GM12878 (cell line): ENCODE results near the gene RAB31. TPM values are rescaled to one million over a fixed set of nuclear protein-coding genes. Genes with fewer than 3 reads are reported as not detected.

ENCODE experiments used
- ATAC-seq: fragments of 200-7000 bp; cut with Tn5 transposase; 3 replicates; pipeline ENCODE4 v1.9.1; 2020; ENCODE audit warnings: mild to moderate bottlenecking, moderate library complexity
- BruUV-seq: library from RNA; stranded (reverse); fragments of 400-500 nt; replicated peaks from 2 replicates; lab custom pipeline; 2021; lab: Mats Ljungman, UMichigan
- CTCF ChIA-PET: fragments of 300-600 bp; sonication (Branson Sonifier 250); formaldehyde crosslinking; extraction: SDS; loops from one replicate; lab custom pipeline; 2021; ENCODE audit warnings: inconsistent platforms; lab: Yijun Ruan, JAX
- POLR2A ChIA-PET: fragments of 350-600 bp; formaldehyde crosslinking; extraction: SDS; loops from one replicate; lab custom pipeline; 2021; ENCODE audit warnings: inconsistent platforms; lab: Charles Lee
- RAD21 ChIA-PET: fragments of 300-600 bp; sonication (Branson Sonifier 250); formaldehyde crosslinking; loops from one replicate; lab custom pipeline; 2023; ENCODE audit warnings: antibody characterized with exemption; ENCODE audit not compliant: unreplicated experiment; lab: Charles Lee
- SMC1A ChIA-PET: fragments of 300-600 bp; sonication (Branson Sonifier 250); formaldehyde crosslinking; loops from one replicate; lab custom pipeline; 2023; ENCODE audit not compliant: unreplicated experiment, uncharacterized antibody; lab: Charles Lee
- DNase-seq: peaks from one replicate; pipeline ENCODE4 v3.0.0-alpha.2; 2011; ENCODE audit warnings: low read depth, low spot score
- FAIRE-seq: peaks from 3 replicates; lab custom pipeline; 2011; peaks lifted over from hg19 to GRCh38; lab: Jason Lieb, UNC
- H2AFZ ChIP-seq: 2 replicates; pipeline ENCODE4 v1.6.0; 2011; ENCODE audit warnings: low read depth, low read length, control low read depth; ENCODE audit not compliant: control insufficient read depth
- H3K27ac ChIP-seq: 2 replicates; pipeline ENCODE4 v1.5.1; 2011; ENCODE audit warnings: control low read depth; ENCODE audit not compliant: control insufficient read depth, insufficient read depth
- H3K27me3 ChIP-seq, 2 experiments: replicated peaks in 1 of 2; 2 replicates each; pipeline versions ENCODE4 v1.6.0 to v1.6.1; 2011; ENCODE audit warnings: low read length in 1 of 2; ENCODE audit not compliant: control insufficient read depth in 2 of 2, insufficient read depth in 2 of 2
- H3K36me3 ChIP-seq, 2 experiments: 2 replicates each; pipeline ENCODE4 v1.5.1; 2011; ENCODE audit warnings: low read length in 1 of 2; ENCODE audit not compliant: control insufficient read depth in 2 of 2, insufficient read depth in 2 of 2
- H3K4me1 ChIP-seq: 2 replicates; pipeline ENCODE4 v1.6.1; 2011; ENCODE audit warnings: mild to moderate bottlenecking, low read length, moderate library complexity, mixed read lengths; ENCODE audit not compliant: control insufficient read depth, insufficient read depth
- H3K4me2 ChIP-seq: 2 replicates; pipeline ENCODE4 v1.6.0; 2011; ENCODE audit warnings: control low read depth; ENCODE audit not compliant: control insufficient read depth, insufficient read depth
- H3K4me3 ChIP-seq: fragments of 200-600 bp; sonication (generic); 2 replicates; pipeline ENCODE4 v1.5.1; 2016
- H3K79me2 ChIP-seq: 2 replicates; pipeline ENCODE4 v1.6.0; 2011; ENCODE audit warnings: low read length; ENCODE audit not compliant: control insufficient read depth, insufficient read depth
- H3K9ac ChIP-seq: 2 replicates; pipeline ENCODE4 v1.8.0; 2011; ENCODE audit warnings: low read length, control low read depth, mixed read lengths; ENCODE audit not compliant: control insufficient read depth, insufficient read depth
- H3K9me3 ChIP-seq: replicated peaks from 3 replicates; pipeline ENCODE4 v1.5.1; 2011; ENCODE audit warnings: mild to moderate bottlenecking, low read length; ENCODE audit not compliant: control insufficient read depth, insufficient read depth
- H4K20me1 ChIP-seq: 2 replicates; pipeline ENCODE4 v1.6.0; 2011; ENCODE audit not compliant: control insufficient read depth, insufficient read depth
- CHD2 ChIP-seq: IDR thresholded peaks from 2 replicates; pipeline ENCODE4 v1.6.1; 2011; ENCODE audit warnings: low read depth, low read length, improper control_type of control experiment, borderline replicate concordance
- POLR2A ChIP-seq: IDR thresholded peaks from 2 replicates; pipeline ENCODE4 v1.6.1; 2011; ENCODE audit warnings: low read depth, mild to moderate bottlenecking, low read length
- POLR2AphosphoS2 ChIP-seq: IDR thresholded peaks from 2 replicates; pipeline ENCODE4 v1.6.1; 2011; ENCODE audit warnings: low read depth, mild to moderate bottlenecking, low read length, improper control_type of control experiment, moderate library complexity
- RUNX3 ChIP-seq: IDR thresholded peaks from 2 replicates; pipeline ENCODE4 v1.6.1; 2012; ENCODE audit warnings: low read length, inconsistent platforms
- STAT1 ChIP-seq: fragments of 450-650 bp; conservative IDR thresholded peaks from 2 replicates; pipeline ENCODE4 v1.6.1; 2014; ENCODE audit warnings: antibody characterized with exemption, mild to moderate bottlenecking
- TBL1XR1 ChIP-seq: IDR thresholded peaks from 2 replicates; pipeline ENCODE4 v1.6.1; 2012; ENCODE audit warnings: low read depth, low read length, improper control_type of control experiment
- TCF12 ChIP-seq: IDR thresholded peaks from 2 replicates; pipeline ENCODE4 v1.6.1; 2011; ENCODE audit warnings: low read depth, mild to moderate bottlenecking, low read length
- ZNF24 ChIP-seq: fragments of 450-650 bp; IDR thresholded peaks from 2 replicates; pipeline ENCODE4 v1.6.1; 2017; ENCODE audit warnings: antibody characterized with exemption, mild to moderate bottlenecking
- ZNF384 ChIP-seq: IDR thresholded peaks from 2 replicates; pipeline ENCODE4 v1.6.1; 2012; ENCODE audit warnings: low read depth, mild to moderate bottlenecking, low read length, improper control_type of control experiment, borderline replicate concordance
- ZSCAN29 ChIP-seq: fragments of 450-650 bp; IDR thresholded peaks from 2 replicates; pipeline ENCODE4 v1.6.1; 2017; ENCODE audit warnings: mild to moderate bottlenecking, moderate library complexity
- WGBS: methylation state at CpG from one replicate; pipeline ENCODE4 v1.1.6; 2016; ENCODE audit warnings: low lambda C conversion rate; ENCODE audit not compliant: insufficient replicate concordance, insufficient coverage; ENCODE audit errors: missing lambda C conversion rate; 5-methylcytosine and 5-hydroxymethylcytosine counted together
- in situ Hi-C: fragments of 300-500 bp; cut with MboI; formaldehyde crosslinking; loops from 9 replicates; pipeline ENCODE4 v1.14.3; 2018; ENCODE audit warnings: mixed read lengths
- intact Hi-C: fragments of 100-400 bp; cut with micrococcal nuclease; formaldehyde crosslinking; loops from one replicate; pipeline ENCODE4 v1.14.2; 2022; ENCODE audit not compliant: unreplicated experiment
- polyA plus RNA-seq, 11 experiments: library from polyadenylated mRNA; depleted of rRNA in 4 of 11; unstranded in 6 of 11; stranded (reverse) in 5 of 11; fragments of >200 nt; fragmentation: Nextera tagmentation in 4 of 11; fragmentation: Illumina TruSeq in 1 of 11; extraction: Ambion mirVana in 4 of 11; extraction: Trizol in 1 of 11; gene quantifications; 1 replicate in 1 of 11; 2 replicates in 10 of 11; pipeline versions ENCODE4 v1.2.1 to v1.2.3, GENCODE V29; 2011 to 2016; ENCODE audit warnings: inconsistent platforms in 2 of 11, missing spikeins in 2 of 11, low read depth in 1 of 11
- total RNA-seq, 4 experiments: library from RNA; depleted of rRNA in 3 of 4; stranded (reverse); fragments of >200 nt in 3 of 4; fragmentation: Illumina TruSeq in 1 of 4; extraction: Trizol in 1 of 4; gene quantifications; 2 replicates each; pipeline versions ENCODE4 v1.2.1 to v1.2.3, GENCODE V29; 2013 to 2021
- TF ChIP-seq, protein P1 (sequence below): fragments of 450-650 bp; formaldehyde crosslinking; IDR thresholded peaks from 2 replicates; pipeline ENCODE4 v1.5.0; 2022; ENCODE audit warnings: mild to moderate bottlenecking, missing genetic modification characterization
- TF ChIP-seq, protein P2 (sequence below): IDR thresholded peaks from 2 replicates; pipeline ENCODE4 v1.6.1; 2011; ENCODE audit warnings: borderline replicate concordance, low read depth, mild to moderate bottlenecking, moderate library complexity, low read length; ENCODE audit not compliant: insufficient read depth, poor library complexity, severe bottlenecking

The RAB31 gene
- total and polyA plus RNA-seq, 10 of the 15 experiments (the other 5 are each of a cell fraction or from before 2014, with no cell fraction given): 0.80 to 23.3 (median 12.2) TPM

DNA sequence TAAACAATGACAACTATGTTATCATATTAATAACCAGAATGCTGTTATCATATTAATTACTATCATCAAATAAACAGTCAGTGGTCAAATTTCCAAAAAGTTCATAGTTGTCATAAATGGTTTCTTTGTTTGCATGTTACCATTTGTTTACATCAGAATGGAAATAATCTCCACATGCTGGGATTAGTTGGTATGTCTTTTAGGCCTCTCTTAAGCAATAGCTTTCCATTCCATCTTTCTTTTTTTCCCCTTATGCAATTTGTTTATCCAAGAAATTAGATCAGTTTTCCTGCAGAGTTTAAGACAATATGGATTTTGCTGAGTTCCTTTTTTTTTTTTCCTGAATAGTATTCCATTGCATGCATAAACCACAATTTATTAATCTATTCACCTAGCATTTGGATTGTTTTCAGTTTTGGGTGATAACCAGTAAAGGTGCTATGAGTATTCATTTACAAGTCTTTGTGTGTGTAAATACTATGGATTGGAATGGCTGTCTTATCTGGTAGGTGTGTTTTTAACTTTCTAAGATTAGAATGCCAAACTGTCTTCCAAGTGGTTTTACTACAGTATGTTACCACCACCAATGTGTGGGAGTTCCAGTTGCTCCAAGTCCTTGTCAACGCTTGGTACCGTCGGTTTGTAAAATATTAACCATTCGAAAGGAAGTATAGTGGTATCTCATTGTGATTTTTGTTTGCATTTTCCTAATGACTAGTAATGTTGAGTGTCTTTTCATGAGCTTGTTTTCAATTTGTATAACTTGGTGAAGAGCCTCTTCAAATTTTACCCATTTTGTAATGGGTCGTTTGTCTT lies 144.4 kb downstream of the RAB31 start:
- ChIA-PET CTCF (no interaction called here), RAD21 (no interaction called here)
- 87% methylated on average over 5 of the region's 5 CpGs for WGBS
- in situ Hi-C loops: no loop called here
- no peak overlapping the region for H3K9ac ChIP-seq
- intact Hi-C loops: no loop called here
- TF ChIP-seq STAT1: no peak
- TF ChIP-seq, protein P1, sequence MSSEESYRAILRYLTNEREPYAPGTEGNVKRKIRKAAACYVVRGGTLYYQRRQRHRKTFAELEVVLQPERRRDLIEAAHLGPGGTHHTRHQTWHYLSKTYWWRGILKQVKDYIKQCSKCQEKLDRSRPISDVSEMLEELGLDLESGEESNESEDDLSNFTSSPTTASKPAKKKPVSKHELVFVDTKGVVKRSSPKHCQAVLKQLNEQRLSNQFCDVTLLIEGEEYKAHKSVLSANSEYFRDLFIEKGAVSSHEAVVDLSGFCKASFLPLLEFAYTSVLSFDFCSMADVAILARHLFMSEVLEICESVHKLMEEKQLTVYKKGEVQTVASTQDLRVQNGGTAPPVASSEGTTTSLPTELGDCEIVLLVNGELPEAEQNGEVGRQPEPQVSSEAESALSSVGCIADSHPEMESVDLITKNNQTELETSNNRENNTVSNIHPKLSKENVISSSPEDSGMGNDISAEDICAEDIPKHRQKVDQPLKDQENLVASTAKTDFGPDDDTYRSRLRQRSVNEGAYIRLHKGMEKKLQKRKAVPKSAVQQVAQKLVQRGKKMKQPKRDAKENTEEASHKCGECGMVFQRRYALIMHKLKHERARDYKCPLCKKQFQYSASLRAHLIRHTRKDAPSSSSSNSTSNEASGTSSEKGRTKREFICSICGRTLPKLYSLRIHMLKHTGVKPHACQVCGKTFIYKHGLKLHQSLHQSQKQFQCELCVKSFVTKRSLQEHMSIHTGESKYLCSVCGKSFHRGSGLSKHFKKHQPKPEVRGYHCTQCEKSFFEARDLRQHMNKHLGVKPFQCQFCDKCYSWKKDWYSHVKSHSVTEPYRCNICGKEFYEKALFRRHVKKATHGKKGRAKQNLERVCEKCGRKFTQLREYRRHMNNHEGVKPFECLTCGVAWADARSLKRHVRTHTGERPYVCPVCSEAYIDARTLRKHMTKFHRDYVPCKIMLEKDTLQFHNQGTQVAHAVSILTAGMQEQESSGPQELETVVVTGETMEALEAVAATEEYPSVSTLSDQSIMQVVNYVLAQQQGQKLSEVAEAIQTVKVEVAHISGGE: no peak
- TF ChIP-seq POLR2AphosphoS2: no peak
- TF ChIP-seq, protein P2, sequence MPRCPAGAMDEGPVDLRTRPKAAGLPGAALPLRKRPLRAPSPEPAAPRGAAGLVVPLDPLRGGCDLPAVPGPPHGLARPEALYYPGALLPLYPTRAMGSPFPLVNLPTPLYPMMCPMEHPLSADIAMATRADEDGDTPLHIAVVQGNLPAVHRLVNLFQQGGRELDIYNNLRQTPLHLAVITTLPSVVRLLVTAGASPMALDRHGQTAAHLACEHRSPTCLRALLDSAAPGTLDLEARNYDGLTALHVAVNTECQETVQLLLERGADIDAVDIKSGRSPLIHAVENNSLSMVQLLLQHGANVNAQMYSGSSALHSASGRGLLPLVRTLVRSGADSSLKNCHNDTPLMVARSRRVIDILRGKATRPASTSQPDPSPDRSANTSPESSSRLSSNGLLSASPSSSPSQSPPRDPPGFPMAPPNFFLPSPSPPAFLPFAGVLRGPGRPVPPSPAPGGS: no peak
- no peak for TF ChIP-seq CHD2
- TF ChIP-seq ZNF384: no peak
- no peak for TF ChIP-seq TBL1XR1
- TF ChIP-seq POLR2A: no peak
- no peak for TF ChIP-seq RUNX3
- TF ChIP-seq ZSCAN29: no peak
- TF ChIP-seq ZNF24: no peak
- TF ChIP-seq TCF12: no peak
- TF ChIP-seq, all 136 proteins: peak for 0
- no peak for ATAC-seq
- H3K27me3 ChIP-seq: no peaks in the 10 kb centered on the region
- DNase-seq: no peak
- BruUV-seq: no TSS peak
- H3K4me1 ChIP-seq: no peaks in the 10 kb centered on the region
- no peaks in the 10 kb centered on the region for H3K79me2 ChIP-seq
- POLR2A ChIA-PET: no interaction called here
- H3K27ac ChIP-seq: no peak overlapping the region
- no peak overlapping the region for H2AFZ ChIP-seq
- no peaks in the 10 kb centered on the region for H3K36me3 ChIP-seq
- no peak overlapping the region for H3K4me3 ChIP-seq
- no peaks in the 10 kb centered on the region for H4K20me1 ChIP-seq
- no peak for FAIRE-seq
- SMC1A ChIA-PET: interaction anchor here (0.6 kb wide), 1 partner anchor 74 kb away, joined by 3 read pairs; no protein-coding TSS in a partner anchor
- H3K4me2 ChIP-seq: no peak overlapping the region
- H3K9me3 ChIP-seq: no peaks in the 10 kb centered on the region
